KG1 (cell line): ENCODE results near the gene LTBP1.
"Not testable (repeated sequence)": the region's sequence is repeated elsewhere in the genome, so short reads cannot be mapped to it uniquely, and the experiment has no call there.

Experiments
- DNase-seq: peaks from one replicate; lab custom pipeline; 2025; lab: John Stamatoyannopoulos, UW

The LTBP1 gene

DNA sequence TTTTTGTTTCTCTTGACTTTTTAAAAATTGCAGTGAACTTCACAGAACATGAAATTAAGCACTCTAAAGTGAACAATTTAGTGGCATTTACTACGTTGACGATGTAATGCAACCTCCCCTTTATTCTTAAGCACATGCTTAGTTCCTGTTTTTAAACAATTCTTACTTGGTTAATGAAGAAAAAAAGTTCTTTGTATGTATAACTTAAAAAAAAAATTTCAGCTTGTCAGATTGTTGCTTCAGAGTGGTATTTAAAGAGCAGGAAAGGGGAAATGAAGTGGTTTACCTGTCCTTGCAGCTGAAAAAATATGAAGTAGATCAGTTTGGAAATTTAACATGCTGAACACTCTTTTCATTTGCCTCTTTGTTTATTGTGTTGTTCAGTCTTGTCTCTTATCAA is 434.0 kb downstream of the LTBP1 start:
- peak; percentile 26 for DNase-seq

GRCh38 chr2:33381301-33381858 is 434.6 kb downstream of the LTBP1 start:
- no peak for DNase-seq

GRCh38 chr2:33383855-33384598 is 437.3 kb downstream of the LTBP1 start:
- no peak for DNase-seq

GRCh38 chr2:33384599-33384961 is 437.8 kb downstream of the LTBP1 start:
- no peak for DNase-seq

DNA sequence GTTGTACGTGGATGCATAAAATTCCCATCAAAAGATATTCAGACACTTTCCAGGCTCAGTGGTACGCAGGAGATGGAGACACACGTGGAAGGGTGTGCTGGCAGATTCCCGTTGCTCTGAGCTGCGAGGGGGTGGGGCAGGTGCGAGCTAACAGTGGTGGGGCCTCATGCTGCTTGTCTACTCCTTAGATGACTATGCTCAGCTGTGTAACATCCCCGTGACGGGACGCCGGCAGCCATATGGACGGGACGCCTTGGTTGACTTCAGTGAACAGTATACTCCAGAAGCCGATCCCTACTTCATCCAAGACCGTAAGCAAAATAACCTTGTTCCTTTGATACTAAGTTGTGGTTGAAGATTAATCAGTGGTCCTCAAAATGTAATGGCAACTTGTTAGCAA is 442.2 kb downstream of the LTBP1 start:
- no peak for DNase-seq

DNA sequence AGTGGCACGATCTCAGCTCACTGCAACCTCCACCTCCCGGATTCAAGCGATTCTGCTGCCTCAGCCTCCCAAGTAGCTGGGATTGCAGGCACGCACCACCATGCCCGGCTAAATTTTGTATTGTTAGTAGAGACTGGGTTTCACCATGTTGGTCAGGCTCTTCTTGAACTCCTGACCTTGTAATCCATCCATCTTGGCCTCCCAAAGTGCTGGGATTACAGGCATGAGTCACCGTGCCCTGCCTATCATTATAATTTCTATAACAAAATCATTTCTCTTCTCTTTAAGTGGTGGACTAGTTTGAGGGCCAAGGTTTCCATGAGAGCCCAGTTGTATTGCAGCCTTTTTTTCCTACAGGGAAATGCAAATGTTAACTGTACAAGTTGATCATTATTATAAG is 442.9 kb downstream of the LTBP1 start:
- DNase-seq, result not testable (repeated sequence)

DNA sequence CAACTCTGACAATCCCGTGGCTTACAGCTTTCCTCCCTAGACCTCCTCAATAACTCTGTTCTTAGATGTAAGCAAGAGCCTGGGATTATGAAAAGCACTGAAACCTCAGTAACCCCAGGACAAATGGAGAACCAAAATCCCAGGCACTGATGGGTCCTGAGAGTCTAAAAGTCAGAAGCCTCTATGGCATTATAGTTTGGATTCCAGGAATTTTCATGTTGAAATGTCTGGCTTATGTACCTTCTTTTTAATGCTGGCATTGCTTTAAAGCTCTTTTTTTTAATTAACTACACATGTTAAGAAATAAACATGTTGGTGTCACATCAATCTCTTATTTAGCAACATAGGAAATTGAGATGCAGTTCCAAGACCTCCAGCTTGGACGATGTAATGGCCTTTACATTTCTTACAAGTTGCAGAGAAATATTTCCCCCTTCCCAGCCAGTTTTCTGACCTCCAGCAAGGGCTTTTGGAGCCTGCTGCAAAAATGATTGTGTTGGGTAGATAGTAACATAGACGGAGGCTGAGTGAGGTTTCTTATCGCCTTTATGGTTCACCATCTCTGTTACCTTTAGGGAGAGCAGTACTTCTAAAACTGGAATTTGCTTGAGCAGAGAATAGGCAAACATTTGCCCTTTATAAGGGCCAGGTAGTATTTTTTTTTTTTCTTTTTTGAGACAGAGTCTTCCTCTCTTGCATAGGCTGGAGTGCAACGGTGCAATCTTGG is 444.9 kb downstream of the LTBP1 start:
- DNase-seq, result no peak

DNA sequence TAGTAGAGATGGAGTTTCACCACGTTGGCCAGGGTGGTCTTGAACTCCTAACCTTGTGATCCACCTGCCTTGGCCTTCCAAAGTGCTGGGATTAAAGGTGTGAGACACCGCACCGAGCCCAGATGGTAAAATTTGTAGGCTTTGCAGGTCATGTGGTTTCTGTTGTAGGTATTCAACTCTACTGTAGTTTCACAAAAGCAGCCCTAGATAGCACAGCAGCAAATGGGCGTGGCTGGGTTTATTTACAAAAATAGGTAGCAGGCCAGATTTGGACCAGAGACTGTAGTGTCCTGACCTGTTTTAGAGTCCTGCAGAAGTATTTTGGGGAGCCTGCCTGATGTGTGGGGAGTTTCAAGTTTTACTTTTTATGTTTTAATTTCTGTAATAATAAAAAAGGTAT is 445.6 kb downstream of the LTBP1 start:
- no peak for DNase-seq

DNA sequence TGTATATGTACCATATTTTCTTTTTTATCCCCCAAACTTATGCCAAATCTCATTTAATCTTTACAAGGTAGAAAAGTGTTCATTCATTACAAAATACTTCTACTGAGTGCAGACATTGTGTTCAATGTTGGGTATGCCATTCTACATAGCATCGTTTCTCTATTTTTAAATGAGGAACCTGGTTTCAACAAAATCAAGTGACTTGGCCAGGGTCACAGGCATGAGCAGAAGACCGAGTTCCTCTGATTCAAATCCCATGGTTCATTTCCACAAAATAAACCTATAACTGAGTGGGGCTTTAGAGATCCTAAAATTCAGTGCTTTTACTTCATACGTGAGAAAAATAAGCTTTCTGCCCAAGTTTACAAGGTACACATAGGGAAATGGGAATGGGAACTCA is 448.3 kb downstream of the LTBP1 start:
- DNase-seq, result no peak

DNA sequence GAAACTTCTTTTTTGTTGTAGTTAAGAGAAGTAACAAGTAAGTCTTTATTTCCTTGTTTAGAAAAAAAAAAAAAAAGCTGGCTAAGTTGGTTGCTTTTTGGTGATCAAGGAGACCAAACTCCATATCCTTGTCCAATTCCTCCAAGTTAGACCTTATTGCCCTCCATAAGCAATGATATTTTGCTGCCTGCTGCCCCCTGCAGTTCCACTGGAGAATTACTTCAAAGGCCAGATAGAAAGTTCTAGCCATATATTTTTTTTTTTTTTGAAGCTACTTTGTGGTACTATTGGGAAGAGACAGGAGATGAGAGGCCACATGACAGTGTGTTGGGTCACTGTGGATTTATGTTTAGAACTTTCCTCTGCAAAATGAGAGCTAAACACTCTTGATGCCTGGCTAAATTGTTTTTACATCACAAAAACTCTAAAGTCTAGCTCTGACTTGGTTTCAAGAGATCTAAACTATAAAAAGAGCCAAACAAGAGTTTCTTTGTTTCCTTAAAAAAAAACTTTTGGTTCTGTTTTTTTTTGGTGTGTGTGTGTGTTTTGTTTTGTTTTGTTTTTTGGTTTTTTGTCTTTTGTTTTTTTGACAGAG is 449.0 kb downstream of the LTBP1 start:
- no peak for DNase-seq

- no peak for DNase-seq
Observed at GRCh38 chr2:33404321-33404720, 457.6 kb downstream of the LTBP1 start.

- no peak for DNase-seq
Observed at GRCh38 chr2:33406622-33407021, 459.9 kb downstream of the LTBP1 start.

GRCh38 chr2:33408109-33408508 is 461.4 kb downstream of the LTBP1 start:
- no peak for DNase-seq

GRCh38 chr2:33409417-33409955 is 462.7 kb downstream of the LTBP1 start:
- no peak for DNase-seq

DNA sequence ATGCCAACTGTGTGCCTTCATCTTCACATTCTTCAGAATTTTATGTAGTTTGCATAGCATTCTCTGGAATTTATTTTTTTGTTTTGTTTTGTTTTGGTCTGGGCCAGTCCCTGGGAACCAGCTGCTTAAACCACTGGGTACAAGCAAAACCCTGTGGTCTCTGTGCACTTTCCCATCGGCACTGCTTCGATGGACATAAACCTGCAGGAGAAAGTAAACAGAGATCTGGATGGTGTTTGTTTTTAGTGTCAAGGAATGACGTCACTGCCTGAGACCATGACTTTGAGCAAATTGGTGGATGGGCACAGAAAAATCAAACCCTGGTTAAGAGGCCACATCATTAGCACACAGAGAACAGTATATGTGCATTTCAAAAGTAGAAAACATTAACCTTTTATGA is 465.0 kb downstream of the LTBP1 start:
- no peak for DNase-seq

DNA sequence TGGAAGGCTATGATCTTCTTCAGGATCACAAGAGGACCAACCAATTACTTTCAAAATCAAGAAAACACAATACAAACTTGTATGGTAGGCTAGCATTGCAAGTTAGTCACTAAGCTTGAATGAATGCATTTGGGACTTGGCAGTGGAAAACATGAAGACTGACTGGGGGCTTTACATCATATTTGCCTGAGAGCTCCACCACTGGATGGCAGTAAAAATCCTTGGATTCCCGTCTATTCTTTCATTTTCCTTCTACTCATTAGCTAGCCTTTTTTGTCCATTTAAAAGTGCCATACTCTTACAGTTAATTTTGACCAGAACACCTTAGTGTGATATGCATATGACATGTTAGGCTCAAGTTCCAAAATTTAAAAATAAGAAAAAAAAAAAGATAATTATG is 466.2 kb downstream of the LTBP1 start:
- no peak for DNase-seq

GRCh38 chr2:33419581-33420200 is 472.9 kb downstream of the LTBP1 start:
- no peak for DNase-seq

DNA sequence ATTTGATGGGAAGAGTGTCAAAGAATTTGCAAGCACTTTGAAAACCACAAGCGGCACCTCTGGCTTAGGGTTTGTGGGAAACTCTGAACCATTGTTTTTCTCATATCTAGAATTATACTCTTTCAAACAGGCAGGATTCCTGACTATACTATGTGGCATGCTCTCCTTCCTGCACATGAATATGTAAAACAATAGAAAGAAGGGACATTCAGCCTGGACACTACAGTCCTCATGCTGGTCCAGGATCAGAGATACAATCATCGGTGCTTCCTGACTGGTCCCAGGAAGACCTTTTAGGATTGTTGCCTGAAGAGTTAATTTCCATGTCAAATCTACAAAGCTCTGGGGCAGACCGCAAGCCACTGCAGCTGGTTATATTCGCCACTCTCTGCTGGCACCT is 474.0 kb downstream of the LTBP1 start:
- DNase-seq, result no peak

- no peak for DNase-seq
Observed at GRCh38 chr2:33421820-33422219, 475.1 kb downstream of the LTBP1 start.

GRCh38 chr2:33425161-33425560 is 478.4 kb downstream of the LTBP1 start:
- no peak for DNase-seq

- no peak for DNase-seq
Observed at GRCh38 chr2:33425586-33426031, 478.9 kb downstream of the LTBP1 start.

DNA sequence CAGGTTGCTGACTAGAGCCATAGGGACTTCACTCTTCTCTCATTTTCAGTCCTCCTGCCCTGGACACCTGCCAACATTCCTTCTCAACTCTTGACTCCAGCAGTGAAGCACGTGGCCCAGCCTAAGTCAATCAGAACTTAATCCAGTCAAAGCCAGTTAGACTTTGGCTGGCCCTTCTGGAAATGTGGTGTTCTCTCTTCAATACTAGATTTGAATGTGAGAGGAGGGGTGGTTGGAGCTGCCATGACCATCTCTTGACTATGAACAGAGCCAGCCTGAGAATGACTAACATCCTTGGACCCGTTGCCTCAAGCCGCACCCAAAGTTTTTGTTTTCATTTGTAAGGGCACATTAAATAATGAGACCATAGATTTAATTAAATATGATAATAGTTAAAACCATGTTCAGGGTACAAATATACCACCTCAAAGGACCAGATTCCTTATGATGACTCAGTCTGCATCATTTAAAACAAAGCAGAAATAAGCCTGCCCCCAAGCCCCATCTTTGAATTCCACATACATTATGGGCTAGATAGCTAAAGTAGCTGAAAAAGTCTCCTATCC is 480.0 kb downstream of the LTBP1 start:
- no peak for DNase-seq
